ENCODE measurements around the gene DLGAP1. TPM values are rescaled to one million over a fixed set of nuclear protein-coding genes. Genes with fewer than 3 reads are reported as not detected.
"Not testable (repeated sequence)": the region's sequence is repeated elsewhere in the genome, so short reads cannot be mapped to it uniquely, and the experiment has no call there.

DLGAP1 gene
- total RNA-seq, 4 donors from 2014 or later: 2.0 to 4.7 (median 2.1) TPM; not detected in 1

DNA sequence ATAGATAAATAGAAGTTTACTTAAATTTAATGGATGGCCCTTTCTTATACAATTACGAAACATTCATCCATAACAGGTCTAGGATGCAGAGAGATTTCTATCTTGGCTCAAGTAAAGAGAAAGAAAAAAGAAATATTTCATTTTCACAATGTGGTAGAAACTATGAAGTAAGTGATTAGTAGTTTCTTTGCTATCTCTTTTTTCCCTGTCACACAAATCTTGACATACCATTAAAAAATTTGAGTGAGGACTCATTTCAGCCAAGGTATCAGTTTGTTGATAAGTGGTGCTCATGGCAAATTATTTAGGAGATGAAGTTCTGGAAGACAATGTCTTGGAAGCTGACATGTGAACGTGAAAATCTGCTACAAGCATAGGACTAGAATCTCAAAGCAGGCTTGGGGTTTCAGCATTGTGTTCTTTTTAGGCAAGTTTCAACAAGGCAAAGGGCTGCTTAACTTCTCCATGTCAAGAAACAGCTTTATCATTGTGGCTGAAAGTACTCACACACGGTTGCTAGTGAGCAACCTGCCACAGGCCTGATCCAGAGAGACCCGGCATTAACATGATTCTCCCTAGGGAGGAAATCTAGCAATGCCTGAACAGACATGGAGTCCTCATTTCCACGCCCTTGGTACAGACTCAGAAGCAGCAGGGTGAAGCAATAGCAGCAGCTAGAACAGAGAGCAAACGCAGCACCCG lies 414.6 kb downstream of the DLGAP1 start:
- TF ChIP-seq, protein P1, sequence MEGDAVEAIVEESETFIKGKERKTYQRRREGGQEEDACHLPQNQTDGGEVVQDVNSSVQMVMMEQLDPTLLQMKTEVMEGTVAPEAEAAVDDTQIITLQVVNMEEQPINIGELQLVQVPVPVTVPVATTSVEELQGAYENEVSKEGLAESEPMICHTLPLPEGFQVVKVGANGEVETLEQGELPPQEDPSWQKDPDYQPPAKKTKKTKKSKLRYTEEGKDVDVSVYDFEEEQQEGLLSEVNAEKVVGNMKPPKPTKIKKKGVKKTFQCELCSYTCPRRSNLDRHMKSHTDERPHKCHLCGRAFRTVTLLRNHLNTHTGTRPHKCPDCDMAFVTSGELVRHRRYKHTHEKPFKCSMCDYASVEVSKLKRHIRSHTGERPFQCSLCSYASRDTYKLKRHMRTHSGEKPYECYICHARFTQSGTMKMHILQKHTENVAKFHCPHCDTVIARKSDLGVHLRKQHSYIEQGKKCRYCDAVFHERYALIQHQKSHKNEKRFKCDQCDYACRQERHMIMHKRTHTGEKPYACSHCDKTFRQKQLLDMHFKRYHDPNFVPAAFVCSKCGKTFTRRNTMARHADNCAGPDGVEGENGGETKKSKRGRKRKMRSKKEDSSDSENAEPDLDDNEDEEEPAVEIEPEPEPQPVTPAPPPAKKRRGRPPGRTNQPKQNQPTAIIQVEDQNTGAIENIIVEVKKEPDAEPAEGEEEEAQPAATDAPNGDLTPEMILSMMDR (IDR thresholded peaks at IDR 0.05): no peak
- TF ChIP-seq POLR2AphosphoS5 (IDR thresholded peaks at IDR 0.05) (no peak), EP300 (IDR thresholded peaks at IDR 0.05) (no peak), POLR2A (IDR thresholded peaks at IDR 0.05) (no peak)
- Histone ChIP-seq H3K36me3 (no peaks in the 10 kb centered on the region), H3K4me3 (no peak overlapping the region), H3K27ac (no peak overlapping the region), H3K27me3 (no peaks in the 10 kb centered on the region), H3K4me1 (no peaks in the 10 kb centered on the region), H3K9me3 (no peaks in the 10 kb centered on the region)
- no peak for DNase-seq (ENCODE audit: low spot score in 2 of 2)
- 59% methylated on average over 7 of the region's 7 CpGs for WGBS

DNA sequence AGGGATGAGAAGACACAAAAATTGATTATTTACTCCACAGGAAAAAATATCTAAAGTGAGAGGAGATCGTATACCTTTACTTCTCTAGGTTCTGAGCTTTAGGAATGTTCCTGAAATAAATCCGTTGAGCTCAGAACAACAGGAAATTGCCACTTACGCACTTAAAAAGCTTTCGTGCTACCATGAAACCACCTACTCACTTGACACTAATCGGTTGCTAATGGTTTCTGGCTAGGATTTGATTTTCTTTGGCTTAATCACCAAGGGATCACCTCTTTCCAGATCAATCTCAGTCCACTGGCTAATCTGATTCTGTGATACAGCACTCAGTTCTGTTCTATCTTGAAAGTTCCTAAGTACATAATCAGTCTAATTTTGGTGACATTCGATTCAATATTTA lies 419.6 kb downstream of the DLGAP1 start:
- Histone ChIP-seq H3K9me3 (no peaks in the 10 kb centered on the region), H3K27me3 (no peaks in the 10 kb centered on the region), H3K4me1 (no peaks in the 10 kb centered on the region), H3K27ac (no peak overlapping the region), H3K4me3 (no peak overlapping the region), H3K36me3 (no peaks in the 10 kb centered on the region)
- DNase-seq (ENCODE audit: low spot score in 2 of 2): no peak
- WGBS: 50% methylated on average over 6 of the region's 6 CpGs
- no peak for TF ChIP-seq POLR2AphosphoS5 (IDR thresholded peaks at IDR 0.05)
- TF ChIP-seq EP300 (IDR thresholded peaks at IDR 0.05): no peak
- TF ChIP-seq, protein P1 (IDR thresholded peaks at IDR 0.05): no peak
- TF ChIP-seq POLR2A (IDR thresholded peaks at IDR 0.05): no peak

DNA sequence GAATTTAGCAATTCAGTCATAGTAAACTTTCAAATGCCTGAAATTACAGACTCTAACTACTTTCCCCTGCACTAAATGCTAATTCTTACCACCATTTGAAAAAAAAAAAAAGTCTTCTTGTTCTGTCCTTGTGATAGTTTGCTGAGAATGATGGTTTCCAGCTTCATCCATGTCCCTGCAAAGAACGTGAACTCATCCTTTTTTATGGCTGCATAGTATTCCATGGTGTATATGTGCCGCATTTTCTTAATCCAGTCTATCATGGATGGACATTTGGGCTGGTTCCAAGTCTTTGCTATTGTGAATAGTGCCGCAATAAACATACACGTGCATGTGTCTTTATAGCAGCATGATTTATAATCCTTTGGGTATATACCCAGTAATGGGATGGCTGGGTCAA lies 420.3 kb downstream of the DLGAP1 start:
- H3K9me3 ChIP-seq; H3K36me3 ChIP-seq; H3K27ac ChIP-seq; H3K4me3 ChIP-seq; H3K4me1 ChIP-seq; DNase-seq (ENCODE audit: low spot score in 2 of 2); H3K27me3 ChIP-seq: not testable (repeated sequence)
- 95% methylated on average over 4 of the region's 4 CpGs for WGBS

DNA sequence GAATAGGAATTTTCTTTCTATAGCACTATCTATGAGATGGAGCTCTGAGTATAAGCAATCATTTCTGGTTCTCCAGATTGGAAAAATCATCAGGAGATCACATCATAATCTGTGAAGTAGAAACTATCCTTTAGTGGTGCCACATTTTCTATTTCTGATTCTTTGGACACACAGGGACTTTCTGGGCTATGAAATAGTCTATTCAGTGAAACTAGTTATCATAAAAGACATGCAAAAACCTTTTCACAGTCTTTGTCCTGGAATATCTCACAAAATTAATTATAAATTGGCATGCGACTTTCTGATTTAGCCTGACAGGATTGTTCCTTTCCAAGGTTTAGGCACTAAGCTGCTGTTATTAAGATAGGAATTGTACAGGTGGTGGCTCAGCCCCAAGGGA lies 428.6 kb downstream of the DLGAP1 start:
- DNase-seq (ENCODE audit: low spot score in 2 of 2): no peak
- Histone ChIP-seq H3K27me3 (no peaks in the 10 kb centered on the region), H3K36me3 (no peaks in the 10 kb centered on the region), H3K27ac (no peak overlapping the region), H3K4me3 (no peak overlapping the region), H3K9me3 (no peaks in the 10 kb centered on the region), H3K4me1 (no peaks in the 10 kb centered on the region)
- WGBS: 91% methylated on average over 1 of the region's 1 CpG
- TF ChIP-seq, protein P1 (IDR thresholded peaks at IDR 0.05): no peak
- TF ChIP-seq EP300 (IDR thresholded peaks at IDR 0.05) (no peak), POLR2AphosphoS5 (IDR thresholded peaks at IDR 0.05) (no peak), POLR2A (IDR thresholded peaks at IDR 0.05) (no peak)

DNA sequence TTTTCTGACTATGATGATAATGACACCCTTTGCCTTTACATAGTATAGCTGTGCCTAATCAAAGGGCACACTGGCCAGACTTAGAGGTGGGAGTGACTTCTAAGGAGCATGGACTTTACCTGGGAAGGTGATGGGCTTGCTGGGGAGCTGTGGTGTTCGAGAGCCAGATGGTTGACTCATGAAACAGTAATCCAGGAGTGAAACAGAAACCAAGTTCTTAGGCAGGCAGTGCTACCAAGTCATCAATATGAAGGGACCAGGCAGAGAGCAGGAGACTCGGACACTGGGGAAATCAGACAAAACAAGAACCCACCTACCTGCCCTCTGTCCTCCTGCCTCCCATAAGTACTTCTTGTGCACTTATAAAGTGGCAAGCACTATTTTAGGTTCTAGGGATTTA lies 430.4 kb downstream of the DLGAP1 start:
- no peaks in the 10 kb centered on the region for H3K4me1 ChIP-seq
- H3K9me3 ChIP-seq: no peaks in the 10 kb centered on the region
- no peak for TF ChIP-seq POLR2AphosphoS5 (IDR thresholded peaks at IDR 0.05)
- no peak for TF ChIP-seq EP300 (IDR thresholded peaks at IDR 0.05)
- TF ChIP-seq, protein P1 (IDR thresholded peaks at IDR 0.05): no peak
- TF ChIP-seq POLR2A (IDR thresholded peaks at IDR 0.05): no peak
- no peaks in the 10 kb centered on the region for H3K36me3 ChIP-seq
- no peak overlapping the region for H3K4me3 ChIP-seq
- no peak for DNase-seq (ENCODE audit: low spot score in 2 of 2)
- 87% methylated on average over 2 of the region's 2 CpGs for WGBS
- H3K27ac ChIP-seq: no peak overlapping the region
- no peaks in the 10 kb centered on the region for H3K27me3 ChIP-seq

DNA sequence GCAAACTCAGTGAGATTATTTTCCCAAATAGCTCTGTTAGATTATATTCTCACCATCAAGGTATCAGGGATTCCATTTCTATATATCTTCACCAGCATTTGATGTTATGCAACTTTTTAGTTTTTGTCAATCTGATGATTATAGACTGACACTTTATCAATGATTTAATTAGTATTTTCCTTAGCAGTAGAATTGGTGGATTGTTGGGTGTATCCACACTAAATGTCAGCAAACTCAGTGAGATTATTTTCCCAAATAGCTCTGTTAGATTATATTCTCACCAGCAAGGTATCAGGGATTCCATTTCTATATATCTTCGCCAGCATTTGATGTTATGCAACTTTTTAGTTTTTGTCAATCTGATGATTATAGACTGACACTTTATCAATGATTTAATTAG lies 432.4 kb downstream of the DLGAP1 start:
- not testable (repeated sequence) for DNase-seq (ENCODE audit: low spot score in 2 of 2); H3K36me3 ChIP-seq; H3K4me1 ChIP-seq; H3K4me3 ChIP-seq; H3K27me3 ChIP-seq; H3K9me3 ChIP-seq; H3K27ac ChIP-seq
- 83% methylated on average over 1 of the region's 1 CpG for WGBS
